Hepatocyte (in vitro differentiated cells): ENCODE results near the gene CDK10. TPM values are rescaled to one million over a fixed set of nuclear protein-coding genes. Genes with fewer than 3 reads are reported as not detected.

ENCODE experiments used
- DNase-seq: peaks from one replicate; pipeline ENCODE4 v3.0.0-alpha.2; 2016; ENCODE audit warnings: low spot score
- H2AFZ ChIP-seq: fragments of 200-600 bp; sonication (generic); 2 replicates; pipeline ENCODE4 v1.6.0; 2016; ENCODE audit warnings: antibody characterized with exemption, mild to moderate bottlenecking
- H3K27ac ChIP-seq: fragments of 200-600 bp; sonication (generic); 2 replicates; pipeline ENCODE4 v1.5.1; 2016; ENCODE audit warnings: mild to moderate bottlenecking
- H3K27me3 ChIP-seq: fragments of 200-600 bp; sonication (generic); 2 replicates; pipeline ENCODE4 v1.6.1; 2016
- H3K36me3 ChIP-seq: fragments of 200-600 bp; sonication (generic); replicated peaks from 2 replicates; pipeline ENCODE4 v1.5.1; 2016; ENCODE audit warnings: low read depth; ENCODE audit not compliant: insufficient read depth
- H3K4me1 ChIP-seq: fragments of 200-600 bp; sonication (generic); 2 replicates; pipeline ENCODE4 v1.5.1; 2016; ENCODE audit warnings: mild to moderate bottlenecking, moderate library complexity; ENCODE audit not compliant: insufficient read depth
- H3K4me2 ChIP-seq: fragments of 200-600 bp; sonication (generic); 2 replicates; pipeline ENCODE4 v1.6.0; 2016
- H3K4me3 ChIP-seq: fragments of 200-600 bp; sonication (generic); 2 replicates; pipeline ENCODE4 v1.5.1; 2016; ENCODE audit warnings: mild to moderate bottlenecking
- H3K79me2 ChIP-seq: fragments of 200-600 bp; sonication (generic); 2 replicates; pipeline ENCODE4 v1.6.0; 2017; ENCODE audit warnings: mild to moderate bottlenecking
- H3K9me2 ChIP-seq: fragments of 200-600 bp; sonication (generic); replicated peaks from 2 replicates; pipeline ENCODE4 v1.6.0; 2017; ENCODE audit warnings: mild to moderate bottlenecking; ENCODE audit not compliant: insufficient read depth
- H3K9me3 ChIP-seq: fragments of 200-600 bp; sonication (generic); 2 replicates; pipeline ENCODE4 v1.5.1; 2016; ENCODE audit warnings: low read depth, mild to moderate bottlenecking
- H4K20me1 ChIP-seq: fragments of 200-600 bp; sonication (generic); 2 replicates; pipeline ENCODE4 v1.6.0; 2016; ENCODE audit warnings: mild to moderate bottlenecking; ENCODE audit not compliant: insufficient read depth, poor library complexity, severe bottlenecking
- EZH2 ChIP-seq: fragments of 200-600 bp; sonication (generic); IDR thresholded peaks from 2 replicates; pipeline ENCODE4 v1.6.1; 2016; ENCODE audit warnings: antibody characterized with exemption, mild to moderate bottlenecking, borderline replicate concordance
- EZH2phosphoT487 ChIP-seq: fragments of 200-600 bp; sonication (generic); IDR thresholded peaks from one replicate; pipeline ENCODE4 v1.6.1; 2018; ENCODE audit warnings: antibody characterized with exemption, mild to moderate bottlenecking, low read depth, moderate library complexity; ENCODE audit not compliant: unreplicated experiment, severe bottlenecking
- whole genome bisulfite sequencing: methylation state at CpG from one replicate; pipeline ENCODE4 v1.1.6; 2016; ENCODE audit warnings: low lambda C conversion rate; ENCODE audit errors: missing lambda C conversion rate; 5-methylcytosine and 5-hydroxymethylcytosine counted together
- polyA plus RNA-seq: library from polyadenylated mRNA; unstranded; fragments of >200 nt; fragmentation: Nextera tagmentation; extraction: Ambion mirVana; gene quantifications from 2 replicates; pipeline ENCODE4 v1.2.1, GENCODE V29; 2016
- total RNA-seq: library from RNA; depleted of rRNA; stranded (reverse); fragments of >200 nt; gene quantifications from 2 replicates; pipeline ENCODE4 v1.2.3, GENCODE V29; 2014
- TF ChIP-seq, protein P1 (sequence below): fragments of 200-600 bp; sonication (generic); IDR thresholded peaks from 2 replicates; pipeline ENCODE4 v1.5.1; 2016; ENCODE audit warnings: antibody characterized with exemption, mild to moderate bottlenecking; ENCODE audit not compliant: poor library complexity

CDK10 gene
- total and polyA plus RNA-seq, 2 experiments from 2014 or later = 70.4 to 155 TPM

DNA sequence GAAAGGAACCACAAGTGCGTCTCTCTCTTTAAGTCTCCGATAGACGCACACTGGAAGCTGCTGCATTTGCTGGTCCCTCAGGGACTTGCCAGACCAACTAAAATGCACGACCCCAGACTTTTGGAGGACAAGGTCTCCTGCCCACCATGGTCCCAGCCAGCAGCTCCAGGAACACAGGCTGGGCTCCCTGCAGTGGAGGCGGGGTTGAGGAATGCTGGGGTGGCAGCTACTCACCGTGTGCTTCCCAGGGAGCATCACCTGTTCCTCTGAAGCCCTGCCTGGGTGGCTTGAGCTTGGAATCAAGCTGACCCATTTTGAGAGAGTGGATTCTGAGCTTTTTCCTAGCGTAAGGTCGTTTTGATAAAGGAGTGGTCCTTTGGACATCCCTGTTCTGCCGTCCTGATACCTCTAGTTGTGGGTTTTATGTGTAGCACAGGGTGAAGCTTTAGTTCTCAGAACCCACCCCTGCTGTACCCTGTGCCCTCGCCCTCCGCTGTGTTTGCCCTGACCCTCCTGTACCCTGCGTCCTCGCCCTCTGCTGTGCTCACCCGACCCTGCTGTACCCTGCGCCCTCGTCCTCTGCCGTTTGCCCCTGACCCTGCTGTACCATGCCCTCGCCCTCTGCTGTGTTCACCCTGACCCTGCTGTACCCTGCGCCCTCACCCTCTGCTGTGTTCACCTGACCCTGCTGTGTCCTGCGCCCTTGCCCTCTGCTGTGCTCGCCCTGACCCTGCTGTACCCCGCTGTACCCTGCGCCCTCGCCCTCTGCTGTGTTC is 45.8 kb downstream of the CDK10 start:
- Histone ChIP-seq H3K4me1 (no peaks in the 10 kb centered on the region), H3K27me3 (no peaks in the 10 kb centered on the region), H3K4me2 (no peak overlapping the region), H3K4me3 (no peak overlapping the region), H2AFZ (no peak overlapping the region), H3K27ac (no peak overlapping the region), H3K9me2 (no peaks in the 10 kb centered on the region), H3K9me3 (no peaks in the 10 kb centered on the region), H3K36me3 (no peaks in the 10 kb centered on the region), H4K20me1 (no peaks in the 10 kb centered on the region), H3K79me2 (no peaks in the 10 kb centered on the region)
- DNase-seq = no peak
- 90% methylated on average over 16 of the region's 24 CpGs for WGBS
- no peak for TF ChIP-seq EZH2phosphoT487
- TF ChIP-seq, protein P1, sequence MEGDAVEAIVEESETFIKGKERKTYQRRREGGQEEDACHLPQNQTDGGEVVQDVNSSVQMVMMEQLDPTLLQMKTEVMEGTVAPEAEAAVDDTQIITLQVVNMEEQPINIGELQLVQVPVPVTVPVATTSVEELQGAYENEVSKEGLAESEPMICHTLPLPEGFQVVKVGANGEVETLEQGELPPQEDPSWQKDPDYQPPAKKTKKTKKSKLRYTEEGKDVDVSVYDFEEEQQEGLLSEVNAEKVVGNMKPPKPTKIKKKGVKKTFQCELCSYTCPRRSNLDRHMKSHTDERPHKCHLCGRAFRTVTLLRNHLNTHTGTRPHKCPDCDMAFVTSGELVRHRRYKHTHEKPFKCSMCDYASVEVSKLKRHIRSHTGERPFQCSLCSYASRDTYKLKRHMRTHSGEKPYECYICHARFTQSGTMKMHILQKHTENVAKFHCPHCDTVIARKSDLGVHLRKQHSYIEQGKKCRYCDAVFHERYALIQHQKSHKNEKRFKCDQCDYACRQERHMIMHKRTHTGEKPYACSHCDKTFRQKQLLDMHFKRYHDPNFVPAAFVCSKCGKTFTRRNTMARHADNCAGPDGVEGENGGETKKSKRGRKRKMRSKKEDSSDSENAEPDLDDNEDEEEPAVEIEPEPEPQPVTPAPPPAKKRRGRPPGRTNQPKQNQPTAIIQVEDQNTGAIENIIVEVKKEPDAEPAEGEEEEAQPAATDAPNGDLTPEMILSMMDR = no peak
- TF ChIP-seq EZH2 = no peak

- no peaks in the 10 kb centered on the region for H3K9me3 ChIP-seq
- no peak for DNase-seq
- H3K79me2 ChIP-seq = no peaks in the 10 kb centered on the region
- no peak overlapping the region for H2AFZ ChIP-seq
- no peaks in the 10 kb centered on the region for H3K4me1 ChIP-seq
- H3K4me3 ChIP-seq = no peak overlapping the region
- H3K9me2 ChIP-seq = no peaks in the 10 kb centered on the region
- H4K20me1 ChIP-seq = no peaks in the 10 kb centered on the region
- TF ChIP-seq EZH2 (no peak), EZH2phosphoT487 (no peak)
- TF ChIP-seq, protein P1 = no peak
- no peak overlapping the region for H3K27ac ChIP-seq
- H3K27me3 ChIP-seq = no peaks in the 10 kb centered on the region
- H3K36me3 ChIP-seq = no peaks in the 10 kb centered on the region
- no peak overlapping the region for H3K4me2 ChIP-seq
- WGBS = 97% methylated on average over 9 of the region's 9 CpGs
Observed at GRCh38 chr16:89732918-89733242, 46.4 kb downstream of the CDK10 start.

DNA sequence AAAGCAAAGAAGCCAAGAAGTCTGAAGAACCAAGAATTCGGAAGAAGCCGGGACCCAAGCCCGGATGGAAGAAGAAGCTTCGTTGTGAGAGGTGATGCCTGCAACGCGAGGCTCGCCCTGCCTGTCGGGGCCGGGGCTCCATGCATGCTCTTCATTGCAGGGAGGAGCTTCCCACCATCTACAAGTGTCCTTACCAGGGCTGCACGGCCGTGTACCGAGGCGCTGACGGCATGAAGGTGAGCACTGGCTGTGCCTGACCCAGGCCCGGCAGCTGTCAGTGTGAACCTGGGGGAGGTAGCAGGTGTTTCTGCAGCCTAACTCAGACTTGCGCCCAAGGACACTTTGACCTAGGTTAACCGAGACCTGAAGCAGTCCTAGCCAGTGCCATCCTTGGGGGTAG is 46.8 kb downstream of the CDK10 start:
- H3K36me3 ChIP-seq = no peaks in the 10 kb centered on the region
- no peak for DNase-seq
- WGBS = 94% methylated on average over 17 of the region's 17 CpGs

More for the DNA sequence above, 46.8 kb downstream of the CDK10 start:
- Histone ChIP-seq H3K27ac (no peak overlapping the region), H4K20me1 (no peaks in the 10 kb centered on the region), H3K4me2 (no peak overlapping the region), H3K79me2 (no peaks in the 10 kb centered on the region), H3K4me3 (no peak overlapping the region), H3K27me3 (no peaks in the 10 kb centered on the region), H2AFZ (no peak overlapping the region), H3K9me3 (no peaks in the 10 kb centered on the region), H3K4me1 (no peaks in the 10 kb centered on the region), H3K9me2 (no peaks in the 10 kb centered on the region)
- TF ChIP-seq EZH2phosphoT487 = no peak
- no peak for TF ChIP-seq EZH2
- TF ChIP-seq, protein P1 = no peak
